ENCODE data around the gene OGA.

DNA sequence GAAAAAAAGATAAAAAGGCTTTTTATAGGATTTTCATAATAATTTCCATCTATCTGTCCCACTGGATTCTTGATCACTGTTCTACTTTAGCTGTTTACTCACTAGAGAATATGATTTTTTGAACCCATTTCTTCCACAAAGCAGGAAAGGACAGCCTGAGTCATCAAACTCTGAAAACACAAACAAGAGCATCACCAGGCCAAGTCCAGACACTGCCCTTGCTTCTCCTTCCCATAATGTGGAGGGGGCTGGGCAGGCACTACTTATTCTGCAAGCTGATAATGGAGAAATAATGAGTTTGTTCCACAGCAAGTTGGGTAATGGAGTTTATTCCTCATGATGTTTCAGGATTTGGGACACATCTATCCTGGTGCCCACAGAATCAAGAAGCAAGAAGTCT is 38.4 kb upstream of the OGA start:
- TF ChIP-seq, protein P1, sequence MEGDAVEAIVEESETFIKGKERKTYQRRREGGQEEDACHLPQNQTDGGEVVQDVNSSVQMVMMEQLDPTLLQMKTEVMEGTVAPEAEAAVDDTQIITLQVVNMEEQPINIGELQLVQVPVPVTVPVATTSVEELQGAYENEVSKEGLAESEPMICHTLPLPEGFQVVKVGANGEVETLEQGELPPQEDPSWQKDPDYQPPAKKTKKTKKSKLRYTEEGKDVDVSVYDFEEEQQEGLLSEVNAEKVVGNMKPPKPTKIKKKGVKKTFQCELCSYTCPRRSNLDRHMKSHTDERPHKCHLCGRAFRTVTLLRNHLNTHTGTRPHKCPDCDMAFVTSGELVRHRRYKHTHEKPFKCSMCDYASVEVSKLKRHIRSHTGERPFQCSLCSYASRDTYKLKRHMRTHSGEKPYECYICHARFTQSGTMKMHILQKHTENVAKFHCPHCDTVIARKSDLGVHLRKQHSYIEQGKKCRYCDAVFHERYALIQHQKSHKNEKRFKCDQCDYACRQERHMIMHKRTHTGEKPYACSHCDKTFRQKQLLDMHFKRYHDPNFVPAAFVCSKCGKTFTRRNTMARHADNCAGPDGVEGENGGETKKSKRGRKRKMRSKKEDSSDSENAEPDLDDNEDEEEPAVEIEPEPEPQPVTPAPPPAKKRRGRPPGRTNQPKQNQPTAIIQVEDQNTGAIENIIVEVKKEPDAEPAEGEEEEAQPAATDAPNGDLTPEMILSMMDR (IDR thresholded peaks at IDR 0.05), result no peak
- no peak for TF ChIP-seq POLR2AphosphoS5 (IDR thresholded peaks at IDR 0.05; ENCODE audit: insufficient read depth in 1 of 2, low read depth in 1 of 2)
